Kidney (tissue), 14 donors: ENCODE data around the gene OR52K2. TPM values are rescaled to one million over a fixed set of nuclear protein-coding genes. Genes with fewer than 3 reads are reported as not detected.

Experiments
- DNase-seq, 5 donors: peaks; one replicate each; pipeline ENCODE4 v3.0.0-alpha.2; 2013 to 2020
- FAIRE-seq: peaks from 2 replicates; lab custom pipeline; 2012; peaks lifted over from hg19 to GRCh38; lab: Jason Lieb, UNC
- H3K27ac ChIP-seq, 2 donors: one replicate each; pipeline ENCODE4 v1.7.0; 2013; ENCODE audit warnings: low read depth in 2 of 2, low read length in 2 of 2, inconsistent platforms in 1 of 2
- H3K27me3 ChIP-seq: one replicate; pipeline ENCODE4 v1.7.1; 2013; ENCODE audit warnings: low read length, inconsistent platforms; ENCODE audit not compliant: control insufficient read depth, insufficient read depth
- H3K36me3 ChIP-seq, 3 donors: one replicate each; pipeline versions ENCODE4 v1.7.0 to v1.7.1; 2013; ENCODE audit warnings: low read length in 3 of 3, control low read depth in 1 of 3, inconsistent platforms in 1 of 3; ENCODE audit not compliant: insufficient read depth in 3 of 3, control insufficient read depth in 2 of 3
- H3K4me1 ChIP-seq, 3 donors: one replicate each; pipeline versions ENCODE4 v1.7.0 to v1.7.1; 2013; ENCODE audit warnings: low read length in 3 of 3, inconsistent platforms in 1 of 3, low read depth in 1 of 3; ENCODE audit not compliant: control insufficient read depth in 2 of 3, insufficient read depth in 2 of 3
- H3K4me3 ChIP-seq, 3 donors: one replicate each; pipeline versions ENCODE4 v1.7.0 to v1.8.1; 2013; ENCODE audit warnings: low read length in 3 of 3, control low read depth in 1 of 3, inconsistent platforms in 1 of 3
- H3K9ac ChIP-seq, 3 donors: one replicate each; pipeline versions ENCODE4 v1.7.0 to v1.7.1; 2013; ENCODE audit warnings: low read length in 3 of 3, control low read depth in 1 of 3, inconsistent platforms in 1 of 3
- H3K9me3 ChIP-seq, 3 donors: one replicate each; pipeline versions ENCODE4 v1.7.0 to v1.7.1; 2013; ENCODE audit warnings: low read length in 3 of 3, control low read depth in 1 of 3, inconsistent platforms in 1 of 3; ENCODE audit not compliant: control insufficient read depth in 2 of 3, insufficient read depth in 1 of 3
- CTCF ChIP-seq: IDR thresholded peaks from 3 replicates; pipeline ENCODE4 v1.5.1; 2012; ENCODE audit warnings: mild to moderate bottlenecking, moderate library complexity, borderline replicate concordance; ENCODE audit not compliant: insufficient read depth; ENCODE audit errors: extremely low read depth
- intact Hi-C: fragments of 100-400 bp; cut with DNase I; formaldehyde crosslinking; loops from one replicate; pipeline ENCODE4 v1.11.1; 2022
- polyA plus RNA-seq: library from polyadenylated mRNA; stranded (reverse); fragments of 350-450 nt; fragmentation: Illumina TruSeq; extraction: RNeasy Lipid Tissue Mini Kit (QIAGEN cat#74804); gene quantifications from one replicate; pipeline ENCODE4 v1.2.3, GENCODE V29; 2014; ENCODE audit warnings: low read depth, low replicate concordance; ENCODE audit not compliant: insufficient read depth
- total RNA-seq: library from RNA; stranded (reverse); fragmentation: NEBNext Ultra II Directional; extraction: Animal tissue kit (Norgen Biotek cat#: 25700); gene quantifications from one replicate; pipeline ENCODE4 v1.2.1, GENCODE V29; 2021
- donor health status: control.
- donor health status: control.
- donor health status: control.
- donor health status: control.
- donor health status: control.
- donor health status: DM: yes; HTN: yes; CAD: no.
- donor health status: Normal renal cell carcinoma (clear cell type).

The OR52K2 gene
- total and polyA plus RNA-seq, 2 donors from 2014 or later = not detected

DNA sequence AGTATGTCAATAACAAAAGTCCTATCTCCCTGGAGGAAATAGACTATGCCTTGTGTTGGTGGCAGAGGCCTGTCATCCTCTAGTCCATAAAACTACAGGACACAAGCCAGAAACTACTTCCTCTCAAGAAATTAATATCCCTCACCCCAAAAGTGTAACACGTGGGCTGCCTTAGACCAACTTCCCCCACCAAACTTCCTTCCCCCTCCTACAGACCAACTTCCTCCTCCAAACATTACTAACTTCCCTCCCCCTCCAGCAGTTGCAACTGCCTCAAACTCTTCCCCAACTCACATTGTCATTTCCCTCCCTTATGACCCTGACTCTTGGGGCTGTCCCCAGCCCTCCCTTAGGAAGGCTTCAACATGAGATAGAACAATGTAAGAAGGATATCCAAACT, 6.3 kb downstream of the OR52K2 start:
- intact Hi-C loops = no loop called here
- H3K9me3 ChIP-seq = no peaks in the 10 kb centered on the region
- no peak overlapping the region for H3K27ac ChIP-seq
- DNase-seq = no peak
- no peak for FAIRE-seq
- H3K36me3 ChIP-seq = no peaks in the 10 kb centered on the region
- no peak for TF ChIP-seq CTCF
- H3K4me3 ChIP-seq = no peak overlapping the region
- no peaks in the 10 kb centered on the region for H3K4me1 ChIP-seq
- H3K9ac ChIP-seq = no peak overlapping the region
- no peaks in the 10 kb centered on the region for H3K27me3 ChIP-seq

GRCh38 chr11:4459500-4459899, 10.4 kb downstream of the OR52K2 start:
- no peak overlapping the region for H3K27ac ChIP-seq

GRCh38 chr11:4460151-4460550, 11.1 kb downstream of the OR52K2 start:
- no peaks in the 10 kb centered on the region for H3K36me3 ChIP-seq
- DNase-seq = no peak
- TF ChIP-seq CTCF = no peak
- H3K27ac ChIP-seq = no peak overlapping the region
- H3K27me3 ChIP-seq = no peaks in the 10 kb centered on the region
- no peaks in the 10 kb centered on the region for H3K9me3 ChIP-seq
- H3K4me3 ChIP-seq = no peak overlapping the region
- H3K4me1 ChIP-seq = no peaks in the 10 kb centered on the region
- no peak overlapping the region for H3K9ac ChIP-seq
- no peak for FAIRE-seq
- intact Hi-C loops = no loop called here

More at GRCh38 chr11:4459500-4459899, 10.4 kb downstream of the OR52K2 start:
- Histone ChIP-seq H3K9ac (no peak overlapping the region), H3K4me1 (no peaks in the 10 kb centered on the region), H3K36me3 (no peaks in the 10 kb centered on the region), H3K27me3 (no peaks in the 10 kb centered on the region), H3K9me3 (no peaks in the 10 kb centered on the region), H3K4me3 (no peak overlapping the region)
- no peak for TF ChIP-seq CTCF
- no peak for FAIRE-seq
- intact Hi-C loops = no loop called here
- no peak for DNase-seq
